Measurements from ENCODE around the gene BUD31.

Gene BUD31

GRCh38 chr7:99408379-99409191 is at the start of gene BUD31, which contains the start of gene PDAP1 (continued):
- TF ChIP-seq ZNF837 (tag by site-specific recombination; IDR thresholded peaks at IDR 0.05) (no peak), ZNF548 (tag by site-specific recombination; IDR thresholded peaks at IDR 0.05) (no peak), ZNF155 (tag by site-specific recombination; IDR thresholded peaks at IDR 0.05) (no peak), ZNF514 (tag by site-specific recombination; IDR thresholded peaks at IDR 0.05) (no peak), HOXC10 (CRISPR knock-in tag; IDR thresholded peaks at IDR 0.05) (no peak), ZNF629 (tag by site-specific recombination; IDR thresholded peaks at IDR 0.05) (peak; percentile 96), ZNF112 (tag by site-specific recombination; IDR thresholded peaks at IDR 0.05) (no peak), ZFP3 (tag by site-specific recombination; IDR thresholded peaks at IDR 0.05; ENCODE audit: low read depth) (no peak), YY1 (tag by site-specific recombination; IDR thresholded peaks at IDR 0.05) (peak; percentile 62), KLF16 (tag by site-specific recombination; IDR thresholded peaks at IDR 0.05) (peak; percentile 60), ZNF266 (tag by site-specific recombination; IDR thresholded peaks at IDR 0.05; ENCODE audit: low read depth) (no peak), HIC1 (tag by site-specific recombination; IDR thresholded peaks at IDR 0.05) (peak; percentile 81), ZNF18 (tag by site-specific recombination; IDR thresholded peaks at IDR 0.05) (no peak), ZNF530 (tag by site-specific recombination; IDR thresholded peaks at IDR 0.05; ENCODE audit: low read depth) (no peak), ZNF202 (tag by site-specific recombination; IDR thresholded peaks at IDR 0.05; ENCODE audit: borderline replicate concordance) (no peak), ZIC2 (tag by site-specific recombination; IDR thresholded peaks at IDR 0.05) (peak; percentile 51; the same call in 1 of the 2 replicates), ZNF529 (tag by site-specific recombination; IDR thresholded peaks at IDR 0.05; ENCODE audit: insufficient replicate concordance) (no peak), ZNF561 (tag by site-specific recombination; IDR thresholded peaks at IDR 0.05; ENCODE audit: borderline replicate concordance) (peak; percentile 81; the same call in 1 of the 2 replicates), ZNF580 (tag by site-specific recombination; IDR thresholded peaks at IDR 0.05) (peak; percentile 72; the same call in 1 of the 2 replicates), SP2 (tag by site-specific recombination; IDR thresholded peaks at IDR 0.05) (peak; percentile 85), ZNF518A (tag by site-specific recombination; conservative IDR thresholded peaks at IDR 0.05; ENCODE audit: low read depth) (peak; percentile 99), ZNF513 (tag by site-specific recombination; IDR thresholded peaks at IDR 0.05) (peak; percentile 57; the same call in 1 of the 2 replicates), ZNF324 (tag by site-specific recombination; IDR thresholded peaks at IDR 0.05) (peak; percentile 99), ZNF768 (tag by site-specific recombination; IDR thresholded peaks at IDR 0.05) (no peak), ZNF701 (tag by site-specific recombination; IDR thresholded peaks at IDR 0.05) (no peak), ZNF76 (tag by site-specific recombination; IDR thresholded peaks at IDR 0.05; ENCODE audit: borderline replicate concordance, low read depth) (peak; percentile 61; the same call in 1 of the 2 replicates), ZNF274 (IDR thresholded peaks at IDR 0.05; ENCODE audit: low read length) (no peak), ZNF274 (tag by site-specific recombination; IDR thresholded peaks at IDR 0.05; ENCODE audit: borderline replicate concordance) (no peak)

All from HEK293 (cell line).